ENCODE data around the gene PLXNA4.
"Not testable (repeated sequence)": the region's sequence is repeated elsewhere in the genome, so short reads cannot be mapped to it uniquely, and the experiment has no call there.

PLXNA4 gene

GRCh38 chr7:132183781-132184380 is 392.4 kb downstream of the PLXNA4 start:
- no peak for DNase-seq

DNA sequence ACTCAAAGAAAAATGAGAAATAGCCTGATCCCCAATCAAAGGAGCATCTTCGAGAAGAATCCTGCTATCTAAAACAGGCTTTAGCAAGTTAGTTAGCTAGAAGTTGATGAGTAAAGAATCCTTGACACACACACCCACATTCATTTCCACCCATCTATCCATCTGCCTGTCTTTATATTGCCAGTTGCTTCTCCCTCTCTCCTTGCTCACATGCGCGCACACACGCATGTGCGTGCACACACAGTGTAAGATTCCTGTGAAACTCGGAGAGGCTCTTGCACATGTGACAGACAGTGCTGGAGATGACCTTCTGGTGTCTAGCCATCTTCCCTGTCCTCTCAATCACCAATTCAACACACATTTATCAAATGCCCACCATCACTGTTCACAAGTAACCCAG is 393.3 kb downstream of the PLXNA4 start:
- DNase-seq = no peak

- no peak for DNase-seq
These were observed 394.2 kb downstream of the PLXNA4 start for GRCh38 chr7:132181946-132182685.

GRCh38 chr7:132181371-132181770 is 394.9 kb downstream of the PLXNA4 start:
- DNase-seq = no peak

GRCh38 chr7:132180481-132180880 is 395.8 kb downstream of the PLXNA4 start:
- DNase-seq = no peak

DNA sequence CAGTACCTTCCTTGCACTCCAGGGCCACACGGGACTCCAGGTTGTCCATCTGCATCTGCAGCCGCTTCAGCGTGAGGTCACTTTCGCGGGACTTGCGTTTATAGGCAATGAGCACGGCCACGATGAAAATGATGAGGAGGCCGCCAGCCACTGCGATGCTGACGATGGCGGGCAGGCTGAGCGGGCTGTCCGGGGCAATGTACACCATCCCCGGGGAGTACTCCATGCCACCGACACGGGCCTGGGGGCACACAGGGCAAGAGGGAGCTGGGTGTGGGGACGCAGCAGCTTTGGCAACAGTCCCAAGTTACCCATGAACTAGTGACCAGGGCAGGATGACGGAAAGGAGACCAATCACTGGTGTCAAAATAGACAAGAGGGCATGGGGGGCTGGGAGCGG is 396.6 kb downstream of the PLXNA4 start:
- DNase-seq = no peak

GRCh38 chr7:132179080-132179430 is 397.2 kb downstream of the PLXNA4 start:
- DNase-seq = no peak

DNA sequence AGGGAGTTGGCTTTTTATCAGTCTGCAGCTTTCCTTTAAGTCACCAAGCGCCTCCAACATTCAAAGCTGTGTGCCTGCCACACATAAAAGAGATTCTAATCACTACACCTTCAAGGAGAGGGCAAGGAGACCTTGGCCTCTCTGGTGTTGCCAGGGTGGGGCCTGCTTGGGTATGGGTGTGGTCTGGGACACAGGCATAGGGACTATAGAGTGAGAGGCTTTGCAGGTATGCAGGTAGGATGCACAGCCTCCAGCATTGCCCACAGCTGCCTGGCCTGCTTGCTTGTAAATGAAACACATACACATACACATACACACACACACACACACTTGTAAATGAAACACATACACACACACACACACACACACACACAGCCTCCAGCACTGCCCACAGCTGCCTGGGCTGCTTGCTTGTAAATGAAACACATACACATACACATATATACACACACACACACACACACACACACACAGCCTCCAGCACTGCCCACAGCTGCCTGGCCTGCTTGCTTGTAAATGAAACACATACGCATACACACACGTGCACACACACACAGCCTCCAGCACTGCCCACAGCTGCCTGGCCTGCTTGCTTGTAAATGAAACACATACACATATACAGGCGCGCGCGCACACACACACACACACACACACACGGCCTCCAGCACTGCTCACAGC is 397.7 kb downstream of the PLXNA4 start:
- DNase-seq = not testable (repeated sequence)

GRCh38 chr7:132177708-132178401 is 398.4 kb downstream of the PLXNA4 start:
- DNase-seq = no peak

DNA sequence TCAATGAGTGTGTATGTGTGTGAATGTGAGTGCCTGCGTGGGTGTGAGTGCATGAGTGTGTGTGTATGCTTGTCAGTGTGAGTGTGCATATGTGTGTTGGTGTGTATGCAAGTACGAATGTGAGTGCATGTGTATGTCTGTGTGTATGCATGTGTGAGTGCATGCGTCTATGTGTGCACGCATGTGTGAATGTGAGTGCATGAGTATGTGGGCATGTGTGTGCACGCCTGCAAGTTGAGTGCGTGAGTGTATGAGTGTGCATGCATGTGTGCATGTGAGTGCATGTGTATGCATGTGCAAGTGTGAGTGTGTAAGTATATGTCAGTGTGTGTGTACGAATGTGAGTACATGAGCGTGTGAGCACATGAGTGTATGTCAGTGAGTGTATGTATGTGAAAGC is 399.6 kb downstream of the PLXNA4 start:
- DNase-seq = no peak

- no peak for DNase-seq
These were observed 405.1 kb downstream of the PLXNA4 start for GRCh38 chr7:132171130-132171576.

DNA sequence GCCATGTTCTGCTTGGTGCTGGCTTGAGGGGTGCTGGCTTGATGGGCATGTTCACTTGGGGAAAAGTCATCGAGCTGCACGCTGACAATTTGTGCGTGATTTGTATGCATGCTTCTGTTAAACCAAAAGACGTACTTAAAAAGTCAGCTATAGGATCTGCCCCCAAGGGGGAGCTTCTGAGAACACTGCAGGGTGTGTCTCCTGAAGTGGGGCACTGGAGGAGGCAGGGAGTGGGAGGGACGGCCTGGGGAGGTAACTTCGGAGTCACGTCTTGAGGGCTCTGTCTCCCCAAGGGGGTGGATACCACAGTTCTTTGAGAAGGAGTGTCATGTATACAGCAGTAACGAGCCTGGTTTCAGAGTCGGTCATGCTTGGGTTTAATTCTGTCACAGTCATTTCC is 406.5 kb downstream of the PLXNA4 start:
- no peak for DNase-seq

GRCh38 chr7:132168239-132168638 is 408.0 kb downstream of the PLXNA4 start:
- no peak for DNase-seq

- DNase-seq = not testable (repeated sequence)
These were observed 410.6 kb downstream of the PLXNA4 start for GRCh38 chr7:132165695-132166094.

GRCh38 chr7:132164558-132165125 is 411.6 kb downstream of the PLXNA4 start:
- no peak for DNase-seq

DNA sequence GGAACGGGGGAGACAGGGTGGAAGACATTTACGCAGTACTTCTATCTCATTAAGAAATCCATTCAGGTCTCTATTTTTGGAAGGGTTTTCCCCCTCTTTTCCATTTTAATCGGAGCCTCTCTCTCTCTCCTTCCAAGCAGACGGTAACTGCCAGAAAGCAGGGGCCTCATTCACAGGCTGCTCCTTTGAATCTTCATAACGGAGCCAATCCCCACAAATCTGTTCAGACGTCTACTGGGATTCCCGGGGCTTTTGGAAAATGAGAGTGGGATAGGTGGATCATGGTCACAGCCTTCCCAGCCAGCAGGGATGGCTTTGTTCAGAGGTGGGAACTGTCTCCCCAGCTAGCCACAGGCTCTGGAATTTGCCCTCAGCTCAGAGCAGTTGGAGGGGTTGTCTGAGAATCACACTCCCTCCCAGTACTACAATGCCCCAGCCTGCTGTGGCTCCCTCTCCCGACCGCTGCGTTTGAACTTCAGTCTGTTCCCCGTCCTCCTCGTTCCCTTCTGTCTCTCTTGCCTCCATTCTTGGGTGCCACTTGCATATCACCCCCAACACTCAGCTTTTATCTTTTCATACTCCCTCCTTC is 413.6 kb downstream of the PLXNA4 start:
- no peak for DNase-seq

DNA sequence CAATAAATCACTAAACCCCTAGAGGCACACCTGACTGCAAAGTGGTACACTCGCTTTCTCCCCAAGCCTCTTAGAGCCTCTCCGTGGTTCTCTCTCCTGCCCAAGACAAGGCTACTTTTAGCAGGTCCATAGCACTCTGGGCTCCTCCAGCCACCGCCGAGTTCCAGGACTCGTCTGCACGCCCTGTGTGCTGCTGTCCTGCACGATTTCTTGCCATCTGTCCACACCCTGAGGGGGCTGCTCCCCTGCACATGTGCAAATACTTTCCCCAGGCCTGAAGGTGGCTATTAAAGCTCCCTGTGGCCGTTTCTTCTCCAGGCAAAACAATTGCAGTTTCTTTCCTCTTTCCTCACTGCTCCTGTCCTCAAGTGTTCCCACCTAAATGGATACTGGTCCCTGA is 414.3 kb downstream of the PLXNA4 start:
- DNase-seq = no peak

GRCh38 chr7:132161533-132161915 is 414.7 kb downstream of the PLXNA4 start:
- no peak for DNase-seq

GRCh38 chr7:132160611-132161532 is 415.4 kb downstream of the PLXNA4 start:
- no peak for DNase-seq

- no peak for DNase-seq
These were observed 417.4 kb downstream of the PLXNA4 start for GRCh38 chr7:132158841-132159240.

DNA sequence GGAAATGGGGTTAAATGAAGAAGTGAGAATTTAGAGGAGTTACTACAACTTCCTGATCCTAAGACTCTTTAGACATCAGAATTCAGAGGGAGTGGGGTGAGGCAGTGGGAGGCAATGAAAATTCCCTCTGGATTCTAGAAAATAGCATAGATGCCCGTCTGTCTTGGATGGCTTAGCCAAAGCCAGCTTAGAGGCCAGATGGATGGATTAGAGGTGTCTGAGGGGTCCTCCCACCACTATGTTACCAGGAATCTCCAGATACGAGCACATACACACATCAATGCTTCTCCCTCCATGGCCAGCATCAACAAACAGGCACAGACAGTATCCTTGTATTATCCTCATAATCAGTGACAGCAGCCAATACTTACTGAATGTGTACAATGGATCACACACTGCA is 418.1 kb downstream of the PLXNA4 start:
- no peak for DNase-seq

DNA sequence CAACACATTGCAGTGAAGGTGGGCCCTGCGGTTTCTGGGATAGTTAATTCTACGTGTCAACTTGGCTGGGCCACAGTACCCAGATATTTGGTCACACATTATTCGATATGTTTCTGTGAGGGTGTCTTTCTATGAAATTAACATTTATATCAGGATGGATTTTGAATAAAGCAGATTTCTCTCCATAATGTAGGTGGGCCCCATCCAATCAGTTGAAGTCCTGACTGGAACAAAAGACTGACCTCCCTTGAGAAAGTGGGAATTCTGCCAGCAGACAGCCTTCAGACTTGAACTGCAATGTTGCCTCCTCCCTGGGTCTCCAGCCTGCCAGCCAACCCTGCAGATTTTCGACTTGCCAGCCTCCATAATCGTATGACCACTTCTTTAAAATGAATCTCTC is 420.6 kb downstream of the PLXNA4 start:
- no peak for DNase-seq
